HG03439 (cell line): ENCODE results near the gene RPL15.

Experiments used
- ATAC-seq: cut with Tn5 transposase; IDR thresholded peaks from one replicate; pipeline ENCODE4 v1.9.1; 2021; ENCODE audit warnings: mild to moderate bottlenecking, moderate library complexity; ENCODE audit not compliant: unreplicated experiment

RPL15 gene

DNA sequence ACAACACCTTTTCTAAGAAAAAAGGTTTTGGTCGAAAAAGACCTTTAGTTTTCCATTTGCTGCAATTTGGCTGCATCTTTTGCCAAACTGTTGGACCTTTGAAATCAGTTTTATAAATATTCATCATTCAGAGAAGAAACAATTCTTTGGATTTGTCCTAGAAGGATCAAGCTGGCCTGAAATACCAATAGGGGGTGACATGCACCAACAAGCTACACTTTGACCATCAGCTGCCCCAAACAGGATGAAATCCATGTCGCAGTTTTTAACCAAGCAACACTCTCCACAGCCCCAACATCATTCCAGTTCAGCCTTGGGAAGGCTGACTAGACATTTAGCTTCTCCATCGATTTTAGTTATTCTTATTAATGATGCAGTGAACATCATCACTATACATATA is 9.8 kb downstream of the RPL15 start:
- no peak for ATAC-seq

DNA sequence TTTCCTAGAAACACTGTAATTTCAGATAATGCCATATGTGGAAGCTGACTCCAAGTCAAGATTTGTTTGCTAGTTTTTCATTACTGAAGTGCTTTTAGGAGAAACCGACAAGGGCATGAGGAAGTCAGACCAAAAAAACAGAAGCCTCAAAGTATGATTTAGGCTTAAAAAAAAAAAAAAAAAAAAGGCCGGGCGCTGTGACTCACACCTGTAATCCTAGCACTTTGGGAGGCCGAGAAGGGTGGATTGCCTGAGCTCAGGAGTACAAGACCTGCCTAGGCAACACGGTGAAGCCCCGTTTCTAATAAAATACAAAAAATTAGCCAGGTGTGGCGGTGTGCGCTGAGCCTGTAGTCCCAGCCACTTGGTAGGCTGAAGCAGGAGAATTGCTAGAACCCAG is 11.6 kb downstream of the RPL15 start:
- no peak for ATAC-seq

DNA sequence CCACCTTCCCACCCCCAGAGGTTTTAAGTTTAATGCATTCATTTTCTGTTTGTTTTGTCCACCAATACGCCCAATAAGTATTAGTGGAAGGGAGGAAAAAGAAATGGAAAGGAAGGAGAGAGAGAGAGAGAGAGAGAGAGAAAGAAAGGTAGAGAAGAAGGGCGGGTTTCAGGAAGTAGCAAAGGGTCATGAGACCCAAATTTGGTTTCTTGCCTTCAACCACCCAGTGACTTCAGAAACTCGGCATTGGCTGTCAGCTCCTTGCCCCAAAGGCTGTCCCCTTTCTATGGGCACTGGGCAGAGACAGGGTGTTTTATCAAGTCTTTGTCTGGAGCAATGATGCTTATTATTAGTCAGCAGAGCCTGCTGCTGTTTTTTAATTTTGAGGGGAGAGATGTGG is 14.7 kb downstream of the RPL15 start:
- ATAC-seq, result no peak

DNA sequence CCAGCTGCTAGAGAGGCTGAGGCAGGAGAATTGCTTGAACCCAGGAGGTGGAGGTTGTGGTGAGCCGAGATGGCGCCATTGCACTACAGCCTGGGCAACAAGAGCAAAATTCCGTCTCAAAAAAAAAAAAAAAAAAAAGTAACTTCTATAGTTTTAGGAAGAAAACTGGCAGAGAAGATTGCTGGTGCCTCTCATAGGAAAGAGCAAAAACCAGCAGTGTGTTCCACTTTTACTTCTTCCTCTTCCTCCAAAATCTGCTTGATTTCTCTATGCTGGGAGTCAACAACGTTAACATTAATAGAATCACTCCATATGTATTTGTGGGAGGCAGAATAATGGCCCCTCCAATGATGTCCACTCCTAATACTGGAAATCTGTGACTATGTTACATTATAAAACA is 15.6 kb downstream of the RPL15 start:
- no peak for ATAC-seq

DNA sequence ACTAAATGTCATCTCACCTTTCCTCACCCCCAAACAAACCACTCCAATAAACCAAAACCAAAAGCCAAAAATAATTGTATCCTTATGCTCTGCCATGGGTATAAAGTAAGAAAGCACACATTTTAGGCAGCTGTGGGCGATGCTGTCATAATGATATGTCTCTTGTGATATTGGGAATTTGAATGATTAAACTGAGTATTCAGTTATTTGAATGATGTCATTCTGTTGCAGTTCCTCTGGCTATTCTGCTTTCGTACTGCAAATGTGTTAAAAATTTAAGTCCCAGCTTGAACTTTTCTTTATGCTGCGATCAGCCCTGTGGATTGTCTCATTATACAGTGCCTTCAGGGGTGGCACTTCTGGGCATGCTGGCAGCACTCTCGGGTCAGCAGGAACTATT is 17.3 kb downstream of the RPL15 start:
- no peak for ATAC-seq

DNA sequence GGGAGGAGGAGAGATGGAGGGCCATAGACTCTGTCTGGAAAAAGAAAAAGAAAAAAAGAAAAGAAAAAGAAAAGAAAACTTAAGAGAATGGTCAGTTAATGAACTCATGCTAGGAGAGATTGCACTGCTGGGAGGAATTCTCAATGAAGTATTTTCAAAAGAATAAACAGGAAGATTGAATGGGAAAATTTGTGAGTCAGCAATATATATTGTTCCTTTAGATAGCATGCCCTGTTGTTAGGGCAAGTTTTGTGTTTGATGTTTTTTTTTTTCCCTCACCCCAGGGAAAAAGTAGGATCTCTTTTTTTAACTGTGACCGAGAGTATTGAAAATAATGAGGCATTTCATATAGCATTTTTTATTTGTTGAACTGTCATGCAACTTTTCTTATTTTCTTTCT is 20.4 kb downstream of the RPL15 start:
- no peak for ATAC-seq

DNA sequence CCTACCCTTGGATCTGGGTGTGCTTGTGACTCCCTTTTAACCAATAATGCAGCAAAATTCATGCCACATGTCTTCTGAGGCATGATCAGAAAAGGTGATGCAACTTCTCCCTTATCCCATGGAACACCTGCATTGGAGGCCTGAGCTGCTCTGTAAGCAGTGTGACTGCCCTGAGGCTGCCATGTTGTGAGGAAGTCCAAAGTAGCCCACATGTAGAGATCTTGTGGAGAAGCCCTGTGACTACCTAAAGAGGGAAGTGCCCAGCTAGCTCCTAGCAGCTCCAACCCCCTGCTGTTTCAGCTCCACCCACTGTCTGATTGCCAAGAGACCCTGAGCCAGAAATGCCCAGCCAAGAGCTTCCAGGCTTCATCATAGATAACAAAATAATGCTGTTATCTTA is 21.8 kb downstream of the RPL15 start:
- ATAC-seq, result no peak

DNA sequence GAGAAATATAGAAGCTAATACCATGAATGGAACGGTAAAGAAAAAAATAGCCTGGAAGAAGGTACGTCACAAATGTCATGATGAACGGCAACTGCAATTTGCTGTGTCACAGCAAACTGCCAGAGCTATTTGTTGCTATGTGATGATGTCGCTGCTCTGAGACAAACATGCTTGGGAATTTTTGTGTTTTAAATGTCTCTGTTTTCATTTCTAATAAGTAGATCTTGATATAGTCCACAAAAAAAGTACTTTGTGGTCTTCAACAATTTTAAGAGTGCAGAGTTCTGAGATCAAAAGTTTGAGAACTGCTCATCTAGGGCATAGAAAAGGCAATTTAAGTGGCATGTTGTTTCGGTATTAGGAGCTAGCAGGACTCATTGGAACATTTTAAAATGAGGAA is 23.8 kb downstream of the RPL15 start:
- no peak for ATAC-seq

DNA sequence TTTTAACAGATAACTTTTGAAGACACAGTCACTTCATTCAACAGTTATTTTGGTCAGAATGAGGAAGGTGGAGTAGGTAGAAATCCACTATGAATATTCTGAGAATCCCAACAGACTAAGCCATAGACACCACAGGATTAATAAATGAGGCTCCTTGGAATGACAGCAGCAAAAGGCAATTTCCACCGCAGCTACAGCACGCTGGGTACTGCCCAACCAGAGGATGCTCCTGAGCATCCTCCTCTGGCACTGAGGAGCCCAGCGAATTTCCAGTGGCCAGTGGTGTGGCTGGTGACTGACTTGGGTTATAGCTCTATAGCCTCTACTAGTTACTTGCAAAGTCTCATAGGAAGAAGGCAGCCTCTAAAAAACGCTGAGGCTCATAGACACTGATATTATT is 24.5 kb downstream of the RPL15 start:
- no peak for ATAC-seq

DNA sequence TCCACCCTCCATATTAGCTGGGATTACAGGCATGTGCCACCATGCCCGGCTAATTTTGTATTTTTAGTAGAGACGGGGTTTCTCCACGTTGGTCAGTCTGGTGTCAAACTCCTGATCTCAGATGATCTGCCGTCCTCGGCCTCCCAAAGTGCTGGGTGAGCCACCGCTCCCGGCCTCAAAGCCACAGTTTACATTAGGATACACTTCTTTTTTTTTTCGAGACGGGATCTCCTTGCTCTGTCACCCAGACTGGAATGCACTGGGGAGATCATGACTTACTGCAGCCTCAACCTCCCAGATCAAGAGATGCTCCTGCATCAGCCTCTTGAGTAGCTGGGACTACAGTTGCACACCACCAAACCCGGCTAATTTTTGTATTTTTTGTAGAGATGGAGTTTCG is 25.6 kb downstream of the RPL15 start:
- no peak for ATAC-seq

DNA sequence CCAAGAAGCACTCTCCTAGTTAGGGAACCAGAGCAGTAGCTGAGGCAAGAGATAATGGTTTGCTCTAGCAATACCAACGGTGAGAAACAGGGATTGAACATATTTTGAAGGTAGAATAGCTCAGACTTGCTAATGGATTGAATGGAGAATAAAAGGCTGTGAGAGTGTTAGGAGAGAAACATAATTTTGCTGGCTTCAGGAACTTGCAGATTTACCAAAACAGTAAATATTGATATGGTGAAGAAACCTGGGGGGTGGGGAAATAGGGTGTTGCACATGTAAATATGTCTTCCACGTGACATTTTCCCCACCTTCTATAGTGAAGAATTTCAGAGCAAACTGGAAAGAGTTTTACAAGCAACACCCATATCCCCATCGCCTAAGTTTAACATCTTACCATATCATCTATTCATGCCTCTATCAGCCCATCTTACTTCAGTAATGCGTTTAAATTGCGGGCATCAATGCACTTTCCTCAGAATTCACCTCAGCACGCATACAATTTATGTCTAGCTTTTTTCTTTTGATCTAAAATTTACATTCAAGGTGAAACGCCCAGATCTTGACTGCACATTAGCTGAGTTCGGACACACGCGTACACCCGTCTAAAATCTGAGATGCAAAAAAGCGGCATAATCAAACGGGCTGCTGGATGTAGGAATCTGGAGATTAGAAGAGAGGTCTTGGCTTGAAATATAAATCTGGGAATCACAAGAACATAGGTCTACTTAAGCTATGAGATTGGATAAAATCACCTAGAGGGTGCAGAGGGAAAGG is 27.3 kb downstream of the RPL15 start:
- no peak for ATAC-seq

DNA sequence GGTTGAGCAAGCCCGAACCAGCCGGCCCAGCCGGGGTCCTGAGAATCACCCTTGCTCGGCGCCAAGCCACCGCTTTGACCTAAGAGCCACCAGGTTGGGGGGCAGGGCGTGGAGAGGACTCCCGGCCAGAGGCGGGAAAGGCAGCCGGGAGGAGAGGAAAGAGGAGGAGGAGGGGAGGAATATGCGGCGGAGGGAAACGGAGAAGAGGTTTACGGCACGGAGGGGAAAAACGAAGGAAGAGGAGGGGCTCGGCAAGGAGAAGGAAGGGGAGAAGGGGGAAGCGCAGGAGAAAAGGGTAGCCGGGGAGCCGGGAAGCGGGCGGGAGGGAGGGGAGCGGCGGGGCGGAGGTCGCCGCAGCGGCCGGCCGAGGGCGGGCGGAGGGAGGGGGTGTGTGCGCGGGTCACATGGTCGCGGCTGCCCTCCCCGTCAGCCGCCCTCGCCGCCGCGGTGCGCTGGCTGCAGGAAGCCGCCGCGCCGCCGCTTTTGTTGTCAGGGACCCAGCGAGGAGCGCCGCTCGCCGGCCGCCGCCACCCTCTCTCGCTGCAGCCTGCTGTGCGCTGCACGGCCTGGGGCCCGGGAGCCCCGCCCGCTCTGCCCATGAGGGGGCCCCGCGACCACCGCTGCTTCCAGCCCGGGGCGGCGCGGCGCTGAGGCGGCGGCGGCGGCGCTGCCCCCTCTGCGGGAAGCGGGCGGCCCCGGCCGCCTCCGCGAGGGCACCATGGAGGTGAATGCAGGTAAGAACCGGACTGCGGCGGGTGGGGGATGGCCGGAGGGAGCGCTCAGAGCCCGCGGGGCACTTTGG is 28.1 kb downstream of the RPL15 start, which contains the start of gene NR1D2:
Gene NR1D2, plus strand, starts transcription at position 426 of the 802 bp plus-strand sequence. Its CDS starts 293 bp downstream, at position 719.
- peak; percentile 57 for ATAC-seq

DNA sequence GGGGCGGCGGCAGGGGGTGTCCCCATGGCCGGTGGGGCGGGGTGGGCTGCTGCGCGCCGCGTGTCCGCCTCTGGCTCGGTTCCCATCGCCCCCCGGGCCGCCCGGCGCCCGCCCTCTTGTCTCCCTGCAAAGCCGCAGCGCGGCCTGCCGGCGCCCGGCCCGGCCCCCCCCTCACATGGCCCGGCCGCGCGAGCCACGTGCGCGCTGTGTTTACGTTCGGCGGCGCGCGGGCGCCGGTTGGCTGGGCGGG is 28.7 kb downstream of the RPL15 start:
- no peak for ATAC-seq

DNA sequence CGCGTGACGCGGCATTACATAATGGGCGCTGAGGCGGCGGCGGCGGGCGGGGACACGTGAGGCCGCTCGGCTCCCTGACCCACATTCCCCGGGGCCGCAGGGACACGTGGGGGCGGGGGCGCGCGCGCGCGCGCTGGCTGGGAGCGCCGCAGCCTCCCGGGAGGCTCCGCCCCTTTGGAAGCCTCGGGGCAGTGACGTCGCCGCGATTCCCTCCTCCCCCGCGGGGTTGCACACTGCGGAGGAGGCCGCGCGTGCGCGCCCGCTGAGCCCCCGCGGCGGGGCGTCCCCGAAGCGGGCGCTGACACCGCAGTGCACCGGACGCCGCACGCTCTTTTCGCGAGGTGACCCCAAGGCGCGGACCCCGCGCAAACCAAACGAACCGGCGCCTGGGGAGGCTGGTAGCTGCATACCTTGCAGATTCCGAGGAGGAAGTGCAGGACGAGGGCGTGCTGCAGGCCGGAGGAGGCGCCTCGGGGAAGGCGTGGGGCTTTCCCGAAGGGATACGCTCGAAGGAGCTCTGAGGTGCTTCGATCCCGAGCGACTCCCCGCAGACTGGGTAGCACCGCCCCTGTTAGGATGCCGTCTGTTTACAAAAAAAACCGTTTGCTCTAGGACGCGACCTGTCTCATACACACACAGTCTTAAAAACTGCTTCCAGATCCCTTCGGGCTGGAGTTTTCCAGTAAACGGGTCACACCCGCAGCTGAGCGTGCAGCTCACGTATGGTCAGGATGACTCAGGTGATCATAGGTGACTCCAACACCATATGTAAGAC is 29.2 kb downstream of the RPL15 start:
- ATAC-seq, result peak; percentile 75

DNA sequence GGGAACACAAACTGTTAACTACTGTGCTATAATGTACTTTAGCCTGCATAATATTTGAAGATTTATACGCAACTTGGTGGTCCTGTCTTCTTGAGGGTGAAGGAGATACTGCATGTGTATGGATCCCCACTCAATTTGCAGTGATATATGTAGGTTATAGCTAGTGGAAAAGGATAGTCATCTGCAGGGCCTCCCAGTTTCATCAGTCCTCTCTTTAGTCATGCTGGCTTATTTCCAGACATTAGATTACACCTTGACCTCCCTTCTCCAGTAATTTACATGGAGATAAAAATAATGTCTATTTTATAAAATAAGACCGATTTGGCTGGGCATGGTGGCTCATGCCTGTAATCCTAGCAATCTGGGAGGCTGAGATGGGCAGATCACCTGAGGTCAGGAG is 31.8 kb downstream of the RPL15 start:
- ATAC-seq, result no peak

DNA sequence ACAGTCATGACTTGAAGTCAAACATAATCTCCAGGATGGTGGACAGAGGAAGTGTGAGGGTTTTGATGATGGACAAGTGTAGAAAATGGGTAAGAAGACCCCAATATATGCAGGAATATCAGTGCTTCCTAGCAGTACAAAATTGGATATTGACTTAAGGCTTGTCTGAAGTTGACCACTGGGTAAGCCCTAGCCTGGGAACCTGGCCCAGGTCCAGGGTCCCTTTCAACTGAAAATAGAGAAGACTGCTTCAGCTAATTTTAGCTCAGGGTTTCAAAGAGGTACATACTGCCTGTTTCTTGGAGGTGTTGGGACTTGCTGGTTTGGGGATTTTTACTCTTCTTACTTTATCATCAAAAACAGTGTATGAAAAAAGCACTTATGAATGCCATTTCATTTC is 32.9 kb downstream of the RPL15 start:
- peak; percentile 20 for ATAC-seq

DNA sequence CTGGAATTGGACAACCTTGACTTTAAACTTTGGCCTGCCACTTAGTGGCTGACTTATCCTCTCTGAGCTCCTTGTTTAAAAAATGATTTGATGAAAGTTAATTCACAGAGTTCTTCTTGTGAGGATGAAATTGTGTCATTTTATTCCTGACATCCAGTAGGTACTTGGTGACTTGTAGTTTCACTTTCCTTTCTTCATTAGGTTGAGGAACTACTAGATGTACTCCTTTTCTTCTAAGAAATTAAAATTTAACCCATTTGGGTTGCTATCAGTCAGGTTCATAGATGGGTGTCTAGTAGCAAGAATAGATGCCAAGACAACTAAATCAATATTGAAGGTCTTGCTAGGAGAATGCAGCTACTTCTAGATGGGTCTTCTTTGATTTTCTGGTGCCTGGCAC is 33.4 kb downstream of the RPL15 start:
- no peak for ATAC-seq

DNA sequence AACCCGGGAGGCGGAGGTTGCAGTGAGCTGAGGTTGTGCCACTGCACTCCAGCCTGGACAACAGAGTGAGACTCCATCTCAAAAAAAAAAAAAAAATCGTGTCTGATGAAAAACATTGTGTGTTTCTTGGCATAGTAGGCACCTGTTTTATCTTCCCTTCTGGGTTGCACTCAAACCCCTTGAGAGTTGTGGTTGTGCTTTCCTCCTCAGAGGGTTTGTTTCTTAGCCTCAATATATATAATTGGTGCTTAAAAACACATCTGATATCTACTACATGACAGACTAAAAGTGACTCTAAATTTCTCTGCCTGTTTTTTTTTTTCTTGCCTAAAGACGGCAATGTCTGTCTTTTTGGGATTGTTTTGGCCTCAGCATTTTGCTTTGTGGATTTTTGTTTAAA is 35.7 kb downstream of the RPL15 start:
- ATAC-seq, result no peak

DNA sequence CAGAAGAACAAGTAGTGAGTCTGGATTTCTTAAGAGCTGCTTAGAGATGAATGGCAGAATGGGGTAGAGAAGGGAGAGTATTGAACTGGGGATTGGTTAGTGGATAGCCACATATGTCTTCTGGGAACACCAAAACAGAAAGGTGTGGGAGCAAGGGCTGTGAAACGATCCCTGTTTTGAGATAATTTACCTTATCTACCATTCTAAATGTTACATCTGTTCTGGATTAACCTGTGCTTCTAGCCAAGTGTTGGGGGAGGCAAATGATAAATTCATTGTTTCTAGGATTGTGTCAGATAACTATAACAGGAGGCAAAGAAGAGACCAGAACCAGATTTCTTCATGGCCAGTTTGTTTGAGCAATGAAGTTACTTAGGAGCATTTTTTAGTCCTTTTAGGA is 36.6 kb downstream of the RPL15 start:
- no peak for ATAC-seq

DNA sequence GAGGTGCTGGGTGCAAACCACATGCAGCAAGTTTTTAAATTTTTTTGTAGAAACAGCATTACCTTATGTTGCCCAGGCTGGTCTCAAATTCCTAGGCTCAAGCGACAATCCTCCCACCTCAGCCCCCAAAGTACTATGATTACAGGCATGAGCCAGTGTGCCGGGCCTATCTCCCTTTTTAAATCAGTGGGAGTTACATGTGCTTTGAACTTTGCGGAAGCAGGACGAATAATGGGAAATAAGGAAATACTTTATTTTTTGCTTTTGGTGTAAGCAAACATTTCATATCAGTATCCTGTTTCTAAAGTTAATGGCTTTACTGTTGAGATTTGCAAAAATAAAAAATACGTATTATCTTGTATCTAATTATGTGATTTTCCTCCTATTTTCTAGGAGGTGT is 37.2 kb downstream of the RPL15 start:
- ATAC-seq, result no peak

DNA sequence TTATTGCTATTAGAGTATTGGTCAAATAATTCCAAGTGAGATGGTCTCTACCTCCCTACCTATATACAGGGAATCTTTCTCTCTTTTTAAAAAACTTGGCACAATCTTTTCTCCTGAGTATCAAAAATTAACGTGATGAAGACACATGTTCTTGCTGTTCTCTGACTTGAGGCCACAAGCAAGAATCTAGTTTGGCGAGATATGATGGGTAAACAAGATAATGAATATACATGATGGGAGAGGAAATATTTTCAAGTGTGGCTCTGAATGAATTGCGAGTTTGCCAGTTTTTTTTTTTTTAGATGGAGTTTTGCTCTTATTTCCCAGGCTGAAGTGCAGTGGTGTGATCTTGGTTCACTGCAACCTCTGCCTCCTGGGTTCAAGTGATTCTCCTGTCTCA is 39.8 kb downstream of the RPL15 start:
- ATAC-seq, result no peak
